Measurements from ENCODE around the gene BNIP1. TPM values are rescaled to one million over a fixed set of nuclear protein-coding genes. Genes with fewer than 3 reads are reported as not detected.

Gene BNIP1
- total and polyA plus RNA-seq, 2 donors (not counting 3 experiments of a cell fraction or from before 2014, with no cell fraction given): 19.7 to 22.6 TPM

- H3K9ac ChIP-seq (replicated peaks; ENCODE audit: extremely low read depth, insufficient read depth, low read length): no peak overlapping the region
- no peaks in the 10 kb centered on the region for H3K4me1 ChIP-seq (ENCODE audit: control insufficient read depth, extremely low read depth, insufficient read depth, low read length)
- no peaks in the 10 kb centered on the region for H4K20me1 ChIP-seq (replicated peaks; ENCODE audit: control insufficient read depth, extremely low read depth, insufficient read depth, low read length)
- peaks cover 6 to 9% of the 10 kb centered on the region in 2 experiments for H3K27me3 ChIP-seq (ENCODE audit: control insufficient read depth in 2 of 2, insufficient read depth in 2 of 2, low read length in 2 of 2)
- ChIA-PET POLR2A (no interaction called here), CTCF (interaction anchor here (0.9 to 1.7 kb wide), 8 partner anchors 11 to 495 kb away, joined by 3 to 6 read pairs (median 4); partner anchors contain the start of gene ATP6V0E1)
- FAIRE-seq: no peak
- intact Hi-C loops (cut with micrococcal nuclease): no loop called here
- H3K36me3 ChIP-seq (ENCODE audit: control insufficient read depth in 2 of 2, extremely low read depth in 1 of 2, insufficient read depth in 2 of 2, low read length in 2 of 2): no peaks in the 10 kb centered on the region
- no TSS peak for BruUV-seq (replicated peaks)
- H3K4me2 ChIP-seq (ENCODE audit: insufficient read depth, low read length): no peak overlapping the region
- no peaks in the 10 kb centered on the region for H3K9me3 ChIP-seq (replicated peaks; ENCODE audit: control insufficient read depth, insufficient read depth, low read length)
- H2AFZ ChIP-seq (ENCODE audit: low read depth, low read length): no peak overlapping the region
- dilution Hi-C loops (cut with MboI; ENCODE audit: extremely low pct_ligation_motif_present, low sequenced_read_pairs): no loop called here
- no peak for DNase-seq (ENCODE audit: low read depth, low spot score)
- H3K79me2 ChIP-seq (ENCODE audit: control insufficient read depth, insufficient read depth, low read length): no peaks in the 10 kb centered on the region
- no peak overlapping the region for H3K27ac ChIP-seq (ENCODE audit: insufficient read depth, low read depth, low read length)
- TF ChIP-seq POLR2AphosphoS5 (IDR thresholded peaks at IDR 0.05; ENCODE audit: insufficient read depth, low read depth, low read length) (no peak), MAX (IDR thresholded peaks at IDR 0.05; ENCODE audit: insufficient read depth, insufficient read length) (no peak), POLR2A (IDR thresholded peaks at IDR 0.05; ENCODE audit: low read depth, low read length) (no peak), FOS (IDR thresholded peaks at IDR 0.05; ENCODE audit: borderline replicate concordance, insufficient read depth, low read length) (no peak), GATA2 (IDR thresholded peaks at IDR 0.05; ENCODE audit: insufficient read depth, insufficient read length, low read depth, low read length) (no peak), JUN (IDR thresholded peaks at IDR 0.05; ENCODE audit: borderline replicate concordance, insufficient read depth, insufficient read length, low read depth) (no peak), MYC (IDR thresholded peaks at IDR 0.05; ENCODE audit: low read depth, low read length) (no peak), EZH2 (IDR thresholded peaks at IDR 0.05; ENCODE audit: borderline replicate concordance, low read depth, low read length, severe bottlenecking) (no peak)
- TF ChIP-seq, protein P1, sequence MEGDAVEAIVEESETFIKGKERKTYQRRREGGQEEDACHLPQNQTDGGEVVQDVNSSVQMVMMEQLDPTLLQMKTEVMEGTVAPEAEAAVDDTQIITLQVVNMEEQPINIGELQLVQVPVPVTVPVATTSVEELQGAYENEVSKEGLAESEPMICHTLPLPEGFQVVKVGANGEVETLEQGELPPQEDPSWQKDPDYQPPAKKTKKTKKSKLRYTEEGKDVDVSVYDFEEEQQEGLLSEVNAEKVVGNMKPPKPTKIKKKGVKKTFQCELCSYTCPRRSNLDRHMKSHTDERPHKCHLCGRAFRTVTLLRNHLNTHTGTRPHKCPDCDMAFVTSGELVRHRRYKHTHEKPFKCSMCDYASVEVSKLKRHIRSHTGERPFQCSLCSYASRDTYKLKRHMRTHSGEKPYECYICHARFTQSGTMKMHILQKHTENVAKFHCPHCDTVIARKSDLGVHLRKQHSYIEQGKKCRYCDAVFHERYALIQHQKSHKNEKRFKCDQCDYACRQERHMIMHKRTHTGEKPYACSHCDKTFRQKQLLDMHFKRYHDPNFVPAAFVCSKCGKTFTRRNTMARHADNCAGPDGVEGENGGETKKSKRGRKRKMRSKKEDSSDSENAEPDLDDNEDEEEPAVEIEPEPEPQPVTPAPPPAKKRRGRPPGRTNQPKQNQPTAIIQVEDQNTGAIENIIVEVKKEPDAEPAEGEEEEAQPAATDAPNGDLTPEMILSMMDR (IDR thresholded peaks at IDR 0.05; ENCODE audit: extremely low read depth in 1 of 2, insufficient read depth in 1 of 2, low read depth in 1 of 2, low read length in 2 of 2): no peak
- no peaks in the 10 kb centered on the region for H3K9me1 ChIP-seq (replicated peaks; ENCODE audit: control insufficient read depth, extremely low read depth, insufficient read depth, low read length)
- no peak overlapping the region for H3K4me3 ChIP-seq (replicated peaks in 1 of 3; ENCODE audit: insufficient read depth in 1 of 3, low read depth in 1 of 3, low read length in 3 of 3)
Measured at GRCh38 chr5:173202266-173202875, 58.0 kb downstream of the BNIP1 start.

All from endothelial cell of umbilical vein (primary cell).